Cardiac muscle cell (in vitro differentiated cells and primary cell): ENCODE data around the gene ZNF106. TPM values are rescaled to one million over a fixed set of nuclear protein-coding genes. Genes with fewer than 3 reads are reported as not detected.
A peak's percentile ranks its signal among the peaks of the same experiment; 100 is the strongest.

Experiments used
- DNase-seq, 2 donors: peaks; one replicate each; pipeline versions ENCODE4 v3.0.0 to v3.0.0-alpha.2; 2010 to 2017; ENCODE audit warnings: low read depth in 1 of 2, low spot score in 1 of 2
- H3K27ac ChIP-seq: fragments of 200-600 bp; sonication (generic); 2 replicates; pipeline ENCODE4 v1.5.1; 2016
- H3K27me3 ChIP-seq: fragments of 200-600 bp; sonication (generic); 2 replicates; pipeline ENCODE4 v1.6.0; 2016; ENCODE audit warnings: control low read depth
- H3K36me3 ChIP-seq: fragments of 200-600 bp; sonication (generic); 2 replicates; pipeline ENCODE4 v1.5.1; 2016; ENCODE audit warnings: control low read depth
- H3K4me1 ChIP-seq: fragments of 200-600 bp; sonication (generic); 2 replicates; pipeline ENCODE4 v1.8.1; 2017; ENCODE audit warnings: low read depth, mild to moderate bottlenecking, mixed run types
- H3K4me3 ChIP-seq: fragments of 200-600 bp; sonication (generic); 2 replicates; pipeline ENCODE4 v1.5.1; 2016; ENCODE audit warnings: mild to moderate bottlenecking
- H3K9me3 ChIP-seq: fragments of 200-600 bp; sonication (generic); 2 replicates; pipeline ENCODE4 v1.5.1; 2017; ENCODE audit warnings: low read depth, mild to moderate bottlenecking, control low read depth
- polyA plus RNA-seq: library from polyadenylated mRNA; unstranded; fragments of >200 nt; fragmentation: Nextera tagmentation; extraction: Ambion mirVana; gene quantifications from 2 replicates; pipeline ENCODE4 v1.2.1, GENCODE V29; 2016
- total RNA-seq: library from RNA; depleted of rRNA; stranded (reverse); fragments of >200 nt; gene quantifications from 2 replicates; pipeline ENCODE4 v1.2.3, GENCODE V29; 2016
- TF ChIP-seq, protein P1 (sequence below): IDR thresholded peaks from 2 replicates; pipeline ENCODE4 v1.5.1; 2012; ENCODE audit warnings: low read depth, mild to moderate bottlenecking, low read length

The ZNF106 gene
- total and polyA plus RNA-seq, 2 experiments from 2014 or later: 29.5 to 32.3 TPM

- TF ChIP-seq, protein P1, sequence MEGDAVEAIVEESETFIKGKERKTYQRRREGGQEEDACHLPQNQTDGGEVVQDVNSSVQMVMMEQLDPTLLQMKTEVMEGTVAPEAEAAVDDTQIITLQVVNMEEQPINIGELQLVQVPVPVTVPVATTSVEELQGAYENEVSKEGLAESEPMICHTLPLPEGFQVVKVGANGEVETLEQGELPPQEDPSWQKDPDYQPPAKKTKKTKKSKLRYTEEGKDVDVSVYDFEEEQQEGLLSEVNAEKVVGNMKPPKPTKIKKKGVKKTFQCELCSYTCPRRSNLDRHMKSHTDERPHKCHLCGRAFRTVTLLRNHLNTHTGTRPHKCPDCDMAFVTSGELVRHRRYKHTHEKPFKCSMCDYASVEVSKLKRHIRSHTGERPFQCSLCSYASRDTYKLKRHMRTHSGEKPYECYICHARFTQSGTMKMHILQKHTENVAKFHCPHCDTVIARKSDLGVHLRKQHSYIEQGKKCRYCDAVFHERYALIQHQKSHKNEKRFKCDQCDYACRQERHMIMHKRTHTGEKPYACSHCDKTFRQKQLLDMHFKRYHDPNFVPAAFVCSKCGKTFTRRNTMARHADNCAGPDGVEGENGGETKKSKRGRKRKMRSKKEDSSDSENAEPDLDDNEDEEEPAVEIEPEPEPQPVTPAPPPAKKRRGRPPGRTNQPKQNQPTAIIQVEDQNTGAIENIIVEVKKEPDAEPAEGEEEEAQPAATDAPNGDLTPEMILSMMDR: no peak
Measured at GRCh38 chr15:42448281-42448680, 42.7 kb downstream of the ZNF106 start.

DNA sequence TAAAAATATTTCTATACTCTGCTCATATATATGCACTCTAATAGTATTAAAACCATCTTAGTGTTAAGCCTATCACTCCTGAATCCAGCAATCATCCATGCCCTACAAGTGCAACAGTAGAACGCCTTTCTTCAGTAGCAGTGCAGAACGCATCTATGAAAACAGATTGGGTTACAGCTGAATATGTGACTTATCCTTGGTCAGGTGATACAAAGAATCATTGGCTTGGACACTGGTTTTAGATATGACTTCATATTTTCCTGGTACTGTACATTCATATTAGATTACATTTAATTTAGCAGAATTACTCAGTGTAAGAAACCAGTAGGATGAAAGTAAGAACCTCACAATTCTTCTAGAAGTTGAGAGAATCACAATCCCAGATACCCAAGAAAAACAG, 43.3 kb downstream of the ZNF106 start:
- Histone ChIP-seq H3K9me3 (no peaks in the 10 kb centered on the region), H3K4me3 (no peak overlapping the region), H3K27ac (no peak overlapping the region), H3K36me3 (peaks cover 38% of the 10 kb centered on the region), H3K27me3 (no peaks in the 10 kb centered on the region), H3K4me1 (no peaks in the 10 kb centered on the region)
- TF ChIP-seq, protein P1: no peak
- no peak for DNase-seq

More at GRCh38 chr15:42448281-42448680, 42.7 kb downstream of the ZNF106 start:
- H3K27ac ChIP-seq: no peak overlapping the region
- no peaks in the 10 kb centered on the region for H3K9me3 ChIP-seq
- H3K36me3 ChIP-seq: peaks cover 38% of the 10 kb centered on the region
- no peak for DNase-seq
- H3K4me3 ChIP-seq: no peak overlapping the region
- H3K27me3 ChIP-seq: no peaks in the 10 kb centered on the region
- H3K4me1 ChIP-seq: no peaks in the 10 kb centered on the region

DNA sequence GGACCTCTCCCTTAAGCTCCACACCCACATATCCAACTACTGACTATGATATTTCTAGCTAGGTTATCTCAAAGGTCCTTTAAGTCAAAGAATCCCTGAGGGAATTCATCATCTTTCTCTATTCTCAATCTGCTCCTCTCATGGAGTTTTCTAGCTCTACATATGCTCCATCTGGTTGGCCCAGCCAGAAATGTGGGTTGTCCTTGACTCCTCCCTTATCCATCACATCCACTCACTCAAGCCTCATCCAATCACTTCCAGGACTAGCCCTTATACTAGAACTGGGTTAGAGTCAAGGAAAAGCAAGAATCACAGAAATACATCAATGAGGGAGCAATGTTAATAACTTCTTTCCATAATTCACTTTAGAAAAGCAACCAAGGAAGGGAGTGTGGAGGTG, 45.4 kb downstream of the ZNF106 start:
- H3K9me3 ChIP-seq: no peaks in the 10 kb centered on the region
- H3K27ac ChIP-seq: no peak overlapping the region
- no peaks in the 10 kb centered on the region for H3K4me1 ChIP-seq
- TF ChIP-seq, protein P1: no peak
- H3K36me3 ChIP-seq: peaks cover 46% of the 10 kb centered on the region
- no peaks in the 10 kb centered on the region for H3K27me3 ChIP-seq
- H3K4me3 ChIP-seq: no peak overlapping the region
- DNase-seq: no peak

- Histone ChIP-seq H3K27me3 (no peaks in the 10 kb centered on the region), H3K9me3 (no peaks in the 10 kb centered on the region), H3K4me3 (no peak overlapping the region), H3K27ac (no peak overlapping the region), H3K36me3 (peaks cover 51% of the 10 kb centered on the region), H3K4me1 (no peaks in the 10 kb centered on the region)
- peak in 1 of 2 donors; percentile 6 for DNase-seq
- TF ChIP-seq, protein P1: no peak
Measured at GRCh38 chr15:42444415-42445063, 46.4 kb downstream of the ZNF106 start.

GRCh38 chr15:42427429-42428223, 63.3 kb downstream of the ZNF106 start:
- TF ChIP-seq, protein P1: no peak
- H3K36me3 ChIP-seq: peaks cover 54% of the 10 kb centered on the region
- DNase-seq: peak in 1 of 2 donors; percentile 64
- no peaks in the 10 kb centered on the region for H3K9me3 ChIP-seq
- no peaks in the 10 kb centered on the region for H3K4me1 ChIP-seq
- no peak overlapping the region for H3K27ac ChIP-seq
- no peak overlapping the region for H3K4me3 ChIP-seq
- no peaks in the 10 kb centered on the region for H3K27me3 ChIP-seq
